NT2/D1 (cell line): ENCODE data around the gene DENND5A.

Source experiments
- SUZ12 ChIP-seq: IDR thresholded peaks from 2 replicates; pipeline ENCODE4 v1.6.1; 2011; ENCODE audit not compliant: insufficient read length, insufficient read depth; ENCODE audit errors: extremely low read depth
- YY1 ChIP-seq: IDR thresholded peaks from 2 replicates; pipeline ENCODE4 v1.6.1; 2011; ENCODE audit not compliant: insufficient read length, insufficient read depth

GRCh38 chr11:9120664-9121468, 144.3 kb downstream of the DENND5A start:
- TF ChIP-seq SUZ12 (no peak), YY1 (no peak)
